ENCODE data around the gene RGS12.

The RGS12 gene

GRCh38 chr4:3261411-3262207 is 31.2 kb upstream of the RGS12 start:
- H3K36me3 ChIP-seq (ENCODE audit: insufficient read depth, low read length): no peaks in the 10 kb centered on the region
- DNase-seq (ENCODE audit: low read depth, low spot score): no peak
- no peak for TF ChIP-seq EZH2 (IDR thresholded peaks at IDR 0.05)
- no peak for TF ChIP-seq FOXP2 (optimal IDR thresholded peaks at IDR 0.05; ENCODE audit: control extremely low read depth, extremely low read length, insufficient read depth)
- TF ChIP-seq POLR2AphosphoS5 (IDR thresholded peaks at IDR 0.05; ENCODE audit: borderline replicate concordance, low read depth, low read length): no peak
- no peak overlapping the region for H3K4me3 ChIP-seq
- no peaks in the 10 kb centered on the region for H3K9me3 ChIP-seq (ENCODE audit: low read depth, low read length)
- H3K9ac ChIP-seq (ENCODE audit: insufficient read length): no peak overlapping the region
- no peak overlapping the region for H3K27ac ChIP-seq

DNA sequence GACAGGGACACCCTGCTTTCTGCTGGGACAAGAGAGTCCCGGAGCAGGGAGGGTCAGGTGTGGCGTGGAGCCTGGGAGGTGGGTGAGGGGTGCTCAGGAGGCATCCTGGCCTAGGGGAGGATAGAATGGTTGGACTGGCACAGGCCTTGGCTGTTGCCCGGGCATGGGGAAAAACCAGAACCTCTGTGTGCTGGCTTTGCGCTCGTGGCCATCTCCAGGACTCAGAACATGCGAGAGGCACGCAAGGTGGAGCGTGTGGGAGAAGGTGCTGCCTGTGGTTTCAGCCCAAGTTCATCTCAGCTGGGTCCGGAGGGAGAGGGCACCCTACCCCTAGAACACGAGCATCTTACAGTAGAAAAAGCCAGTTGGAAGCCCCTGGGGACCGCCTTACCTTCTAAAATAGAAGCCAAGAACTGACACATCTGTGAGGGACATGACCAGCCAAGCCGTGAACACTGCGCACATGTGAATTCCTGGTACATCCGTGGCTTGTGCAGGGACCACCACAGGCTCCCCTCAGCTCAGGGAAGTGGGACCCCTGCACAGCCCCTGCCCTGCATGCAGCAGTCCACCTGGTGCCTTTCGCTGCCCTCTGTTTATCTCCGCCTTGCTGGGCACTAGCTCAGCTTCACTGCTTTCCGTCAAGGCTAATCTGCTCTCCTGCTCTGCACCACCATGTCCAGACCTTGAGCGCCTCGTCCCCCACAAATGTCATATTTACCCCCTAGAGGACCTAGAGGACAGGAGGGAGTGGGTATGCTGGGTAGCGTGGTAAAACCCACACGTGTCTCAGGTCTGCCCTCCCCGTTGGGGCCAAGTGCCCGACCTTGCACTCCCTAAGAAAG is 30.4 kb upstream of the RGS12 start:
- TF ChIP-seq POLR2AphosphoS5 (IDR thresholded peaks at IDR 0.05; ENCODE audit: borderline replicate concordance, low read depth, low read length) (no peak), EZH2 (IDR thresholded peaks at IDR 0.05) (no peak), FOXP2 (optimal IDR thresholded peaks at IDR 0.05; ENCODE audit: control extremely low read depth, extremely low read length, insufficient read depth) (no peak)
- H3K9ac ChIP-seq (ENCODE audit: insufficient read length): no peak overlapping the region

GRCh38 chr4:3263053-3263875 is 29.6 kb upstream of the RGS12 start:
- H3K9me3 ChIP-seq (ENCODE audit: low read depth, low read length): no peaks in the 10 kb centered on the region
- no peaks in the 10 kb centered on the region for H3K36me3 ChIP-seq (ENCODE audit: insufficient read depth, low read length)
- TF ChIP-seq POLR2AphosphoS5 (IDR thresholded peaks at IDR 0.05; ENCODE audit: borderline replicate concordance, low read depth, low read length): no peak
- TF ChIP-seq FOXP2 (optimal IDR thresholded peaks at IDR 0.05; ENCODE audit: control extremely low read depth, extremely low read length, insufficient read depth): no peak
- no peak for TF ChIP-seq EZH2 (IDR thresholded peaks at IDR 0.05)
- no peak overlapping the region for H3K4me3 ChIP-seq
- no peak for DNase-seq (ENCODE audit: low read depth, low spot score)
- no peak overlapping the region for H3K27ac ChIP-seq
- H3K9ac ChIP-seq (ENCODE audit: insufficient read length): no peak overlapping the region

More for the DNA sequence above, 30.4 kb upstream of the RGS12 start:
- H3K4me3 ChIP-seq: no peak overlapping the region
- no peaks in the 10 kb centered on the region for H3K9me3 ChIP-seq (ENCODE audit: low read depth, low read length)
- H3K27ac ChIP-seq: no peak overlapping the region
- H3K36me3 ChIP-seq (ENCODE audit: insufficient read depth, low read length): no peaks in the 10 kb centered on the region
- no peak for DNase-seq (ENCODE audit: low read depth, low spot score)

DNA sequence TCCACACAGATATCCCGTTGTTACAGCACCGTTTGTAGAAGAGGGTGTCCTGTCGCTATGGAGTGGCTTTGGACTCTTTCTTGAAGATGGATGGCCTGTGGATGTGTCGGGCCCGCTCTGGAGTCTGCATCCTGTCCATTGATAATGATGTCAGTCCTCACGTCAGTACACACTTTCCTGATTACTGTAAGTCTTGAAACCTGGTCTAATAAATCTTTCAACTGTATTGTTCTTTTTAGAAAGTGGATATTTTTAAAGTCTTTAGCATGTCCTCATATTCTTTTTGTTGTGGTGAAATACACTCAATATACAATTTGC is 29.0 kb upstream of the RGS12 start:
- DNase-seq (ENCODE audit: low read depth, low spot score): no peak
- Histone ChIP-seq H3K27ac (no peak overlapping the region), H3K9me3 (ENCODE audit: low read depth, low read length) (no peaks in the 10 kb centered on the region), H3K36me3 (ENCODE audit: insufficient read depth, low read length) (no peaks in the 10 kb centered on the region), H3K4me3 (no peak overlapping the region), H3K9ac (ENCODE audit: insufficient read length) (no peak overlapping the region)
- no peak for TF ChIP-seq FOXP2 (optimal IDR thresholded peaks at IDR 0.05; ENCODE audit: control extremely low read depth, extremely low read length, insufficient read depth)
- no peak for TF ChIP-seq POLR2AphosphoS5 (IDR thresholded peaks at IDR 0.05; ENCODE audit: borderline replicate concordance, low read depth, low read length)
- TF ChIP-seq EZH2 (IDR thresholded peaks at IDR 0.05): no peak

DNA sequence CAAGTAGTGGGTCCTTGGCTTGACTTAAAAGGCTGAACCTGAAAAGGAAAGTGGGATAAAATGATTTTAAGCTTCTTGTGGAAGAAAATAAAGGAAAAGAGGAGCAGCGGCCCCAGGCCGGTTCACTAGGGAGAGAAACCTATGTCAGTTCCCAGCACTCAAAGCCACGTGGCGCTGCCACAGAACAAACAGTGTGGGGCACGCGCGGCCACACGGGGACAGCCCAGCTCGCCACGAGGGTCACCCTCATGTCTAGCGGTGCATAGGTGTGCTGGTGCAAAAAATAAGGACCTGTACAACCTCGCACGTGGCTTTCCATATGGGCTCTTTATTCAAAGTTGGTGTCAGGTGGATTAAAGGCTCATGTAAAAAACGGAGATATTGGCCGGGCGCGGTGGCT is 26.7 kb upstream of the RGS12 start:
- Histone ChIP-seq H3K4me3 (no peak overlapping the region), H3K9me3 (ENCODE audit: low read depth, low read length) (no peaks in the 10 kb centered on the region), H3K9ac (ENCODE audit: insufficient read length) (no peak overlapping the region), H3K27ac (no peak overlapping the region), H3K36me3 (ENCODE audit: insufficient read depth, low read length) (no peaks in the 10 kb centered on the region)
- DNase-seq (ENCODE audit: low read depth, low spot score): no peak
- no peak for TF ChIP-seq FOXP2 (optimal IDR thresholded peaks at IDR 0.05; ENCODE audit: control extremely low read depth, extremely low read length, insufficient read depth)
- no peak for TF ChIP-seq POLR2AphosphoS5 (IDR thresholded peaks at IDR 0.05; ENCODE audit: borderline replicate concordance, low read depth, low read length)
- no peak for TF ChIP-seq EZH2 (IDR thresholded peaks at IDR 0.05)

DNA sequence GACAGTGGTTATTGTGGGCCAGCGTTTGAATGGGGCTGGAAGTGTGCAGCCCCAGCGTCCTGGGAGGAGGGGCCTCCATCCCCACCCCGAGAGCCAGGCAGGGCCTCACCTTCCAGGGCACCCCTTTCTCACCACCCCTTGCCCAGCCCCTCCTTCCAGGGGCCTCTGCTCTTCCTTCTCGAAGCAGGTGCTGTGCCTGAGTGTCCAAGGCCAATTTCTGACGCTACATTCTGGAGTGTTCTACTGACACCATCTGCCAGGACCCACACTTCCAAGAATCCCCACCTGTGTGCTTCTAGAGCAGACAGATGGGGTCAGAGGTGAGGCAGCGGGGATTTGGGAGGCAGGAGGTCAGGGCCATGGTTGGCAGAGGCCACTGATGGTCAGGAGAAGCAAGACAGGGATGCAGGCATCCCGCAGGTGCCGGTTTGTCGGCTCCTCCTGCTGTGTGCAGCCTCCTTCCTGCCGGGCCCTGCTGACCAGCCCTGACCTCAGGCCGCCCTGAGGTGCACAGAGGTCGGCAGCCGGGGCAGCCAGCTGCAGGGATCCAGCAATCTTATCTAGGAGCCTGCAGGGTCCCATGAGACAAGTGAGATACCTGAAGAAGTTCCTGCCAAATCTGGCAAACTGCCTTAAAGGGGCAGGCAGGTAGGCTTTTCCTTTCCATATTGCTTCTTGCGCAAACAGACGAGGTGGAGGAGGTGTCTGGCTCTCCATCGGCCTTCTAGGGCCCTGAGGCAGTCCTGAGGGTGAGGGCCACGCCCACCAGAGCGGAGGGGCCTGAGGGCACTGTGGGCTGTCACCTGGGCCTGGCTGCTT is 25.0 kb upstream of the RGS12 start:
- H3K4me3 ChIP-seq: no peak overlapping the region
- no peak for DNase-seq (ENCODE audit: low read depth, low spot score)
- no peak for TF ChIP-seq EZH2 (IDR thresholded peaks at IDR 0.05)
- no peak for TF ChIP-seq FOXP2 (optimal IDR thresholded peaks at IDR 0.05; ENCODE audit: control extremely low read depth, extremely low read length, insufficient read depth)
- no peak for TF ChIP-seq POLR2AphosphoS5 (IDR thresholded peaks at IDR 0.05; ENCODE audit: borderline replicate concordance, low read depth, low read length)
- H3K36me3 ChIP-seq (ENCODE audit: insufficient read depth, low read length): no peaks in the 10 kb centered on the region
- H3K9ac ChIP-seq (ENCODE audit: insufficient read length): no peak overlapping the region
- no peak overlapping the region for H3K27ac ChIP-seq
- no peaks in the 10 kb centered on the region for H3K9me3 ChIP-seq (ENCODE audit: low read depth, low read length)

- no peak overlapping the region for H3K4me3 ChIP-seq
- TF ChIP-seq POLR2AphosphoS5 (IDR thresholded peaks at IDR 0.05; ENCODE audit: borderline replicate concordance, low read depth, low read length) (no peak), EZH2 (IDR thresholded peaks at IDR 0.05) (no peak)
Measured at GRCh38 chr4:3268395-3269104, 24.3 kb upstream of the RGS12 start.

More at GRCh38 chr4:3268395-3269104, 24.3 kb upstream of the RGS12 start:
- Histone ChIP-seq H3K36me3 (ENCODE audit: insufficient read depth, low read length) (no peaks in the 10 kb centered on the region), H3K9me3 (ENCODE audit: low read depth, low read length) (no peaks in the 10 kb centered on the region), H3K27ac (no peak overlapping the region), H3K9ac (ENCODE audit: insufficient read length) (no peak overlapping the region)
- DNase-seq (ENCODE audit: low read depth, low spot score): no peak

All from SK-N-MC (cell line).